IMR-90 (cell line): ENCODE results near the gene KRT4. TPM values are rescaled to one million over a fixed set of nuclear protein-coding genes. Genes with fewer than 3 reads are reported as not detected.
A peak's percentile ranks its signal among the peaks of the same experiment; 100 is the strongest.

ENCODE experiments used
- ATAC-seq: fragments of 200-7000 bp; cut with Tn5 transposase; 2 replicates; pipeline ENCODE4 v1.9.1; 2020; ENCODE audit warnings: low read depth, mild to moderate bottlenecking, moderate library complexity
- BruUV-seq: library from RNA; stranded (reverse); fragments of 400-500 nt; replicated peaks from 2 replicates; lab custom pipeline; 2021; lab: Mats Ljungman, UMichigan
- CTCF ChIA-PET: fragments of 300-600 bp; formaldehyde crosslinking; extraction: SDS; loops from one replicate; lab custom pipeline; 2021; ENCODE audit warnings: antibody characterized with exemption; lab: Yijun Ruan, JAX
- POLR2A ChIA-PET: fragments of 300-600 bp; sonication (Branson Sonifier 250); formaldehyde crosslinking; loops from one replicate; lab custom pipeline; 2022; ENCODE audit warnings: antibody characterized with exemption; ENCODE audit not compliant: unreplicated experiment; lab: Charles Lee
- DNase-seq: peaks from one replicate; pipeline ENCODE4 v3.0.0; 2013
- H2AFZ ChIP-seq: replicated peaks from 2 replicates; pipeline ENCODE3; 2013; ENCODE audit warnings: low read length, mild to moderate bottlenecking; ENCODE audit not compliant: poor library complexity
- H2AK5ac ChIP-seq: 2 replicates; pipeline ENCODE4 v1.6.1; 2013; ENCODE audit warnings: low read depth, low read length, inconsistent platforms
- H2AK9ac ChIP-seq: replicated peaks from 2 replicates; pipeline ENCODE3; 2013; ENCODE audit warnings: mild to moderate bottlenecking, low read depth, low read length, moderate library complexity; ENCODE audit not compliant: poor library complexity
- H2BK120ac ChIP-seq: 2 replicates; pipeline ENCODE4 v1.6.1; 2013; ENCODE audit warnings: low read depth, low read length, inconsistent platforms
- H2BK15ac ChIP-seq: 3 replicates; pipeline ENCODE4 v1.6.1; 2013; ENCODE audit warnings: low read depth, low read length, inconsistent platforms
- H2BK20ac ChIP-seq: 2 replicates; pipeline ENCODE4 v1.6.1; 2013; ENCODE audit warnings: low read depth, mild to moderate bottlenecking, inconsistent platforms, low read length, moderate library complexity
- H2BK5ac ChIP-seq: 2 replicates; pipeline ENCODE4 v1.6.1; 2013; ENCODE audit warnings: mild to moderate bottlenecking, low read depth, low read length, inconsistent platforms; ENCODE audit not compliant: poor library complexity, severe bottlenecking
- H3K14ac ChIP-seq: replicated peaks from 2 replicates; pipeline ENCODE4 v1.6.1; 2013; ENCODE audit warnings: low read depth, low read length, inconsistent platforms
- H3K18ac ChIP-seq: 2 replicates; pipeline ENCODE4 v1.6.1; 2013; ENCODE audit warnings: low read depth, low read length, control low read depth
- H3K23ac ChIP-seq: 2 replicates; pipeline ENCODE4 v1.6.1; 2013; ENCODE audit warnings: low read depth, low read length, inconsistent platforms
- H3K27ac ChIP-seq: 2 replicates; pipeline ENCODE4 v1.5.1; 2013; ENCODE audit warnings: mild to moderate bottlenecking, control low read depth, low read length; ENCODE audit not compliant: insufficient read depth
- H3K27me3 ChIP-seq: 2 replicates; pipeline ENCODE4 v1.6.1; 2013; ENCODE audit warnings: low read length; ENCODE audit not compliant: control insufficient read depth, insufficient read depth
- H3K36me3 ChIP-seq: 2 replicates; pipeline ENCODE4 v1.6.1; 2013; ENCODE audit warnings: low read length, mixed read lengths; ENCODE audit not compliant: control insufficient read depth, insufficient read depth
- H3K4ac ChIP-seq: 2 replicates; pipeline ENCODE4 v1.6.1; 2013; ENCODE audit warnings: low read depth, low read length, inconsistent platforms
- H3K4me1 ChIP-seq: 2 replicates; pipeline ENCODE4 v1.6.1; 2013; ENCODE audit warnings: low read length, mixed read lengths; ENCODE audit not compliant: control insufficient read depth, insufficient read depth
- H3K4me2 ChIP-seq: 2 replicates; pipeline ENCODE4 v1.6.1; 2013; ENCODE audit warnings: low read depth, mild to moderate bottlenecking, control low read depth, low read length, moderate library complexity
- H3K4me3 ChIP-seq: 2 replicates; pipeline ENCODE4 v1.5.1; 2013; ENCODE audit warnings: low read depth, mild to moderate bottlenecking, control low read depth, low read length, moderate library complexity; ENCODE audit not compliant: insufficient read depth
- H3K56ac ChIP-seq: 2 replicates; pipeline ENCODE4 v1.6.1; 2013; ENCODE audit warnings: low read length, inconsistent platforms; ENCODE audit not compliant: insufficient read depth; ENCODE audit errors: extremely low read depth
- H3K79me1 ChIP-seq, 2 experiments: 2 replicates each; pipeline ENCODE4 v1.6.1; 2013; ENCODE audit warnings: low read length in 2 of 2, inconsistent platforms in 1 of 2, low read depth in 1 of 2
- H3K9ac ChIP-seq: 2 replicates; pipeline ENCODE4 v1.6.1; 2013; ENCODE audit warnings: low read depth, low read length, control low read depth
- H3K9me1 ChIP-seq: 2 replicates; pipeline ENCODE4 v1.6.1; 2013; ENCODE audit warnings: low read length, inconsistent platforms; ENCODE audit not compliant: insufficient read depth
- H3K9me3 ChIP-seq: 2 replicates; pipeline ENCODE4 v1.6.1; 2013; ENCODE audit warnings: low read length; ENCODE audit not compliant: control insufficient read depth, insufficient read depth
- H4K20me1 ChIP-seq: 2 replicates; pipeline ENCODE4 v1.6.1; 2013; ENCODE audit warnings: low read length, inconsistent platforms; ENCODE audit not compliant: insufficient read depth
- H4K5ac ChIP-seq: 2 replicates; pipeline ENCODE4 v1.6.1; 2013; ENCODE audit warnings: mild to moderate bottlenecking, low read depth, low read length, control low read depth
- H4K8ac ChIP-seq, 2 experiments: 2 replicates each; pipeline ENCODE4 v1.6.1; 2013; ENCODE audit warnings: low read depth in 2 of 2, low read length in 2 of 2, control low read depth in 1 of 2, inconsistent platforms in 1 of 2
- H4K91ac ChIP-seq: 2 replicates; pipeline ENCODE4 v1.6.1; 2013; ENCODE audit warnings: low read depth, low read length, inconsistent platforms; ENCODE audit not compliant: insufficient read depth
- CTCF ChIP-seq: conservative IDR thresholded peaks from 2 replicates; pipeline ENCODE4 v1.5.1; 2012; ENCODE audit warnings: mild to moderate bottlenecking, low read depth, low read length, improper control_type of control experiment
- MAFK ChIP-seq: IDR thresholded peaks from 2 replicates; pipeline ENCODE4 v1.6.1; 2012; ENCODE audit warnings: low read depth, low read length, improper control_type of control experiment
- NFE2L2 ChIP-seq: fragments of 150-350 bp; IDR thresholded peaks from 2 replicates; pipeline ENCODE4 v1.6.1; 2016; ENCODE audit warnings: low read depth, mild to moderate bottlenecking, low read length
- RAD21 ChIP-seq: IDR thresholded peaks from 2 replicates; pipeline ENCODE4 v1.6.1; 2012; ENCODE audit warnings: low read length, improper control_type of control experiment
- RFX5 ChIP-seq: IDR thresholded peaks from 2 replicates; pipeline ENCODE4 v1.8.0; 2012; ENCODE audit warnings: low read depth, mild to moderate bottlenecking, low read length, moderate library complexity
- SMC3 ChIP-seq: fragments of 150-350 bp; IDR thresholded peaks from 2 replicates; pipeline ENCODE4 v1.6.1; 2016; ENCODE audit warnings: low read depth, mild to moderate bottlenecking, antibody characterized with exemption, low read length, moderate library complexity
- WGBS, 2 experiments: methylation state at CpG; one replicate each; pipeline versions ENCODE4 v1.1.5 to v1.1.7; 2013; ENCODE audit warnings: missing lambda C conversion rate in 2 of 2; ENCODE audit not compliant: insufficient read length in 1 of 2; ENCODE audit errors: extremely low coverage in 2 of 2; 5-methylcytosine and 5-hydroxymethylcytosine counted together
- dilution Hi-C: fragments of 300-500 bp; cut with HindIII; formaldehyde crosslinking; loops from one replicate; pipeline ENCODE4 v1.14.3; 2018; ENCODE audit warnings: low sequenced_read_pairs; ENCODE audit not compliant: unreplicated experiment
- in situ Hi-C: fragments of 300-500 bp; cut with MboI; formaldehyde crosslinking; loops from 3 replicates; pipeline ENCODE4 v1.14.3; 2019; ENCODE audit warnings: low sequenced_read_pairs, inconsistent platforms, mixed read lengths
- intact Hi-C: fragments of 100-400 bp; cut with micrococcal nuclease; formaldehyde crosslinking; loops from 2 replicates; pipeline ENCODE4 v1.10.0; 2022
- polyA plus RNA-seq, 3 experiments: library from polyadenylated mRNA; depleted of rRNA; stranded (reverse); fragments of >200 nt; gene quantifications; 2 replicates each; pipeline ENCODE4 v1.2.3, GENCODE V29; 2012; ENCODE audit warnings: low replicate concordance in 1 of 3
- total RNA-seq: library from RNA; depleted of rRNA; stranded (reverse); fragments of >200 nt; gene quantifications from 2 replicates; pipeline ENCODE4 v1.2.3, GENCODE V29; 2012

KRT4 gene
- total and polyA plus RNA-seq, 2 of the 4 experiments (the other 2 are of a cell fraction) = under 0.01 to 0.07 TPM

DNA sequence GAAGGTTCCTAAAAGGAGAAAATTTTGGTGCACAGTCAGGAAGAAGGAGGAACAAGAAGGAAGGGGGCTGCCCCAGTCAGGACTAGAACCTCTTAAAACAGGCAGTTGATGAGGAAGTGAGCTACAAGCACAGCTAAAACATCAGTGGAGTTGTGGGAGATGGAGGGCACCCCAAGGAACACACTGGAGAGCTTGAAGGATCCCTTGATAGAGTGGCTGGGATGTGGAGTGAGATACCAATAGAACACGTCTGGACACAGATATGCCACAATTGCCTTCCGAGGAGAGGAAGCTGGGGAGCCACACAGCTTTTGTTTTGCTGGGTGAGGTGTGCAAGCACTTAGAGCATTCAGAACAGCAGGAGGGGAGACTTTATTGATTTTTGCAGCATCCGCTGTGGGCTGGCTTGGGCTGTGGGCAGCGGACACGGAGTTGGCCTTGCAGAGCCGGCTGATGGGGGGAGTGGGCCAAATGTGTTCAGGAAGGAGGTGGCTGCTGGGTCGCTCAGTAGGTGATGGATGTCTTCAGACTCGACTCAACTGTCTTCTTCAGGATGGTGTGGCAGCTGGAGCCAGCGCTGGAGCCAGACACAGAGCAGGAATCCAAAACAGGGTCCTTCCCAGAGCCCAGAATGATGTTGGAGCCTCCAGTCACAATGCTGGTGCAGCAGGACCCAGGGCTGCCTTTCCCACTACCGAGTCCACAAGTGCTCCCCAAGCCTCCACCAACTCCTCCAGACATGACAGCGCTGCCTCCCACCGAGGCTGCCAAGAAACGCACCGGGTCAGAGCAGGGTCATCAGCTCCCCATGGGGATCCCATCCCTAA, 24.9 kb upstream of the KRT4 start:
- POLR2A ChIA-PET = no interaction called here
- H2BK20ac ChIP-seq = no peak overlapping the region
- no peaks in the 10 kb centered on the region for H4K20me1 ChIP-seq
- no peak overlapping the region for H4K8ac ChIP-seq
- H3K27ac ChIP-seq = no peak overlapping the region
- no peak overlapping the region for H3K9ac ChIP-seq
- no peak overlapping the region for H4K5ac ChIP-seq
- no peak overlapping the region for H3K4me3 ChIP-seq
- DNase-seq (no peak), ATAC-seq (no peak)
- H2BK120ac ChIP-seq = no peak overlapping the region
- no peak overlapping the region for H2BK5ac ChIP-seq
- no peak overlapping the region for H3K18ac ChIP-seq
- no peaks in the 10 kb centered on the region for H3K36me3 ChIP-seq
- H3K79me1 ChIP-seq = no peaks in the 10 kb centered on the region
- peaks cover 9% of the 10 kb centered on the region for H3K27me3 ChIP-seq
- H3K9me3 ChIP-seq = no peaks in the 10 kb centered on the region
- no peak overlapping the region for H3K23ac ChIP-seq
- no peak overlapping the region for H3K4ac ChIP-seq
- H2AK5ac ChIP-seq = no peak overlapping the region; the same call in 1 of the 2 replicates
- no peak overlapping the region for H3K56ac ChIP-seq
- H2BK15ac ChIP-seq = no peak overlapping the region
- BruUV-seq = no TSS peak
- no peak overlapping the region for H4K91ac ChIP-seq
- WGBS, 2 experiments = 74% methylated on average over 5 of the region's 14 CpGs; no CpG with 5 or more reads in 1 of the 2 experiments
- in situ Hi-C loops = no loop called here
- H3K14ac ChIP-seq = no peak overlapping the region
- CTCF ChIA-PET = interaction anchor here (2.1 kb wide), 1 partner anchor 27 kb away, joined by 4 read pairs; no protein-coding TSS in a partner anchor
- no peak overlapping the region for H3K4me2 ChIP-seq
- H2AK9ac ChIP-seq = peak overlapping the region; percentile 68
- H2AFZ ChIP-seq = no peak overlapping the region
- H3K4me1 ChIP-seq = peaks cover 18% of the 10 kb centered on the region
- dilution Hi-C loops = no loop called here
- TF ChIP-seq MAFK (no peak), SMC3 (no peak), RAD21 (no peak), CTCF (no peak), NFE2L2 (no peak), RFX5 (no peak)
- peaks cover 20% of the 10 kb centered on the region for H3K9me1 ChIP-seq
- intact Hi-C loops = no loop called here
